HepG2 (cell line): Measurements from ENCODE around the gene PATL2. TPM values are rescaled to one million over a fixed set of nuclear protein-coding genes. Genes with fewer than 3 reads are reported as not detected.

Experiments
- AFF4 ChIP-seq: sonication (generic); formaldehyde crosslinking; IDR thresholded peaks from 2 replicates; pipeline ENCODE4 v1.4.0; 2020; ENCODE audit warnings: missing genetic modification reagents
- FOXK1 ChIP-seq: sonication (generic); formaldehyde crosslinking; IDR thresholded peaks from 2 replicates; pipeline ENCODE4 v1.4.0; 2020; ENCODE audit warnings: low read depth, missing genetic modification reagents, borderline replicate concordance
- HMGA1 ChIP-seq: sonication (generic); formaldehyde crosslinking; conservative IDR thresholded peaks from 2 replicates; pipeline ENCODE4 v1.4.0; 2020; ENCODE audit warnings: missing genetic modification reagents
- HOXA7 ChIP-seq: sonication (generic); formaldehyde crosslinking; IDR thresholded peaks from 2 replicates; pipeline ENCODE4 v1.8.1; 2022; ENCODE audit warnings: mild to moderate bottlenecking, missing genetic modification reagents, moderate library complexity
- MAFF ChIP-seq: IDR thresholded peaks from 2 replicates; pipeline ENCODE4 v1.6.1; 2011; ENCODE audit warnings: low read depth, low read length, improper control_type of control experiment
- MAFK ChIP-seq, 2 experiments: IDR thresholded peaks in 1 of 2; conservative IDR thresholded peaks in 1 of 2; 2 replicates each; pipeline ENCODE4 v1.6.1; 2011; ENCODE audit warnings: improper control_type of control experiment in 2 of 2, low read length in 2 of 2
- MAX ChIP-seq: IDR thresholded peaks from 2 replicates; pipeline ENCODE4 v1.6.1; 2012; ENCODE audit warnings: inconsistent platforms
- MED13 ChIP-seq: sonication (generic); formaldehyde crosslinking; IDR thresholded peaks from 2 replicates; pipeline ENCODE4 v1.5.0; 2020; ENCODE audit warnings: missing genetic modification reagents
- POLR2AphosphoS2 ChIP-seq: IDR thresholded peaks from 2 replicates; pipeline ENCODE4 v1.6.1; 2011; ENCODE audit warnings: low read depth, low read length, improper control_type of control experiment
- PTBP1 ChIP-seq: fragments of 200-400 bp; formaldehyde crosslinking; IDR thresholded peaks from 2 replicates; pipeline ENCODE4 v1.6.1; 2018; ENCODE audit warnings: low read length, low read depth; ENCODE audit not compliant: poor library complexity, severe bottlenecking
- TBX2 ChIP-seq: sonication (generic); formaldehyde crosslinking; IDR thresholded peaks from 2 replicates; pipeline ENCODE4 v1.5.0; 2020; ENCODE audit warnings: missing genetic modification reagents, mild to moderate bottlenecking, borderline replicate concordance
- TEF ChIP-seq: sonication (generic); formaldehyde crosslinking; IDR thresholded peaks from 2 replicates; pipeline ENCODE4 v1.5.0; 2020; ENCODE audit warnings: missing genetic modification reagents
- TGIF2 ChIP-seq: IDR thresholded peaks from 2 replicates; pipeline ENCODE4 v1.6.1; 2016; ENCODE audit warnings: control low read depth, missing compliant biosample characterization
- THRA ChIP-seq: sonication (generic); formaldehyde crosslinking; IDR thresholded peaks from 2 replicates; pipeline ENCODE4 v1.4.0; 2020; ENCODE audit warnings: missing genetic modification reagents, borderline replicate concordance
- ZBTB7B ChIP-seq: sonication (generic); formaldehyde crosslinking; IDR thresholded peaks from 2 replicates; pipeline ENCODE4 v1.4.0; 2020; ENCODE audit warnings: missing genetic modification reagents
- ZFP37 ChIP-seq: sonication (generic); formaldehyde crosslinking; IDR thresholded peaks from 2 replicates; pipeline ENCODE4 v1.4.0; 2020; ENCODE audit warnings: missing genetic modification reagents, borderline replicate concordance
- ZNF558 ChIP-seq: sonication (generic); formaldehyde crosslinking; IDR thresholded peaks from 2 replicates; pipeline ENCODE4 v1.9.0; 2022; ENCODE audit warnings: mild to moderate bottlenecking, missing genetic modification reagents, borderline replicate concordance
- ZNF766 ChIP-seq: sonication (generic); formaldehyde crosslinking; IDR thresholded peaks from 2 replicates; pipeline ENCODE4 v1.5.0; 2020; ENCODE audit warnings: missing genetic modification reagents, borderline replicate concordance
- polyA plus RNA-seq, 8 experiments: library from polyadenylated mRNA; depleted of rRNA in 3 of 8; stranded (reverse) in 7 of 8; unstranded in 1 of 8; fragments of >200 nt; fragmentation: Illumina TruSeq in 4 of 8; extraction: Trizol in 4 of 8; gene quantifications; 2 replicates each; pipeline versions ENCODE4 v1.2.1 to v1.2.3, GENCODE V29; 2011 to 2016; ENCODE audit warnings: low read depth in 4 of 8, missing spikeins in 1 of 8, mixed read lengths in 1 of 8; ENCODE audit not compliant: insufficient read depth in 1 of 8
- total RNA-seq, 5 experiments: library from RNA; depleted of rRNA; stranded (reverse); fragments of >200 nt; fragmentation: Illumina TruSeq; extraction: Trizol; gene quantifications; 2 replicates each; pipeline ENCODE4 v1.2.3, GENCODE V29; 2016; ENCODE audit warnings: low read depth in 1 of 5
- TF ChIP-seq, protein P1 (sequence below): IDR thresholded peaks from 2 replicates; pipeline ENCODE4 v1.6.1; 2016; ENCODE audit warnings: missing biosample characterization, missing genetic modification reagents, low read depth
- TF ChIP-seq, protein P2 (sequence below): sonication (generic); formaldehyde crosslinking; IDR thresholded peaks from 2 replicates; pipeline ENCODE4 v1.4.0; 2020; ENCODE audit warnings: missing genetic modification reagents, low read depth, mild to moderate bottlenecking, borderline replicate concordance

Gene PATL2
- total and polyA plus RNA-seq, 2 of the 13 experiments (the other 11 are each of a cell fraction or from before 2014, with no cell fraction given) = 0.15 to 0.53 TPM

DNA sequence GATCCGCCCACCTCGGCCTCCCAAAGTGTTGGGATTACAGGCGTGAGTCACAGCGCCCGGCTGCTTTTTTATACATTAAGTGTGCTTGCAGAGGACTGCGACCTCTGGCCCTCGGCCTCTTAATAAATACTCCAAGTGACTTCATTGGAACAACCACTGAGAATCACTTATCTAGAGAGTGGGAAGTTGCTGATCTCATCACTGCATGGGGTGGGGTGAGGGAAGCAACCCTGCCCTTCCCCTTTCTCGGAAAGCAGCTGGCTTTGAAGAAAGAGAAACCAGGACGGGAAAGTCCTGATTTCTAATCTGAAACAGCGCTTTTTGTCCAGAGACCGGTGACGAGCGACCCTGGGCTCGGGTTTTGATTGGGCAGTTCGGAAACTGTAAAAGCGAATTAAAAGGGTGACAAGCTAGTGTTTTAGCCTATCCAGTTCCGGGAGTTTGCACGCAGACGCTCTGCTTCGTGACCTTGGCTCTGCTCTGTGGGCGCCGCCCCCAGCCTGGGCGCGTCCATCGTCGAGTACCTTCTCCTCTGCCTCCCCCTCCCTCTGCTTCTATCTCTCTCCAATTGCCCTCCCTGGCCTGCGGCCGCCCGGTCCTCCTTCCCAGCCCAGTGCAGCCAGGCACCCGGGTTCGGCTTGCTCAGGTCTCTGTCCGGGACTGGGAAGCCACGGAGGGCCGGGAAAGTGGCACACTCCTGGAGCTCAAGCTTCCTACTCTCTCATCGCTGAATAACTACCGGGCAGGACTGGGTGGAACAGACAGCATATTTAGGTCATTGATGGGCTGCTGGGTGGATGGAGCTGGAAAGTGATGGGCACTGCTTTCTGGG is 17.7 kb upstream of the PATL2 start (continued):
- TF ChIP-seq AFF4 (CRISPR knock-in tag) (no peak), TGIF2 (CRISPR knock-in tag) (no peak; the same call in 1 of the 2 replicates), HOXA7 (CRISPR knock-in tag) (no peak), ZNF766 (CRISPR knock-in tag) (0 out of 2 replicates have a peak, but pooled peaks have one; percentile 16), MAX (peak; percentile 38; the same call in 1 of the 2 replicates), TEF (CRISPR knock-in tag) (no peak), FOXK1 (CRISPR knock-in tag) (peak; percentile 34; the same call in 1 of the 2 replicates), MAFK (conservative IDR thresholded peaks at IDR 0.05 in 1 of 2, IDR thresholded peaks at IDR 0.05 in 1 of 2; ENCODE audit: low read length in 2 of 2) (peak; percentile 54 to 72), PTBP1 (no peak), THRA (CRISPR knock-in tag) (peak; percentile 38; the same call in 1 of the 2 replicates), HMGA1 (CRISPR knock-in tag) (no peak), MED13 (CRISPR knock-in tag) (no peak), ZBTB7B (CRISPR knock-in tag) (peak; percentile 44; the same call in 1 of the 2 replicates), ZNF558 (no peak), TBX2 (CRISPR knock-in tag) (peak; percentile 60), MAFF (peak; percentile 70), ZFP37 (CRISPR knock-in tag) (no peak), POLR2AphosphoS2 (no peak)
- TF ChIP-seq, protein P1, sequence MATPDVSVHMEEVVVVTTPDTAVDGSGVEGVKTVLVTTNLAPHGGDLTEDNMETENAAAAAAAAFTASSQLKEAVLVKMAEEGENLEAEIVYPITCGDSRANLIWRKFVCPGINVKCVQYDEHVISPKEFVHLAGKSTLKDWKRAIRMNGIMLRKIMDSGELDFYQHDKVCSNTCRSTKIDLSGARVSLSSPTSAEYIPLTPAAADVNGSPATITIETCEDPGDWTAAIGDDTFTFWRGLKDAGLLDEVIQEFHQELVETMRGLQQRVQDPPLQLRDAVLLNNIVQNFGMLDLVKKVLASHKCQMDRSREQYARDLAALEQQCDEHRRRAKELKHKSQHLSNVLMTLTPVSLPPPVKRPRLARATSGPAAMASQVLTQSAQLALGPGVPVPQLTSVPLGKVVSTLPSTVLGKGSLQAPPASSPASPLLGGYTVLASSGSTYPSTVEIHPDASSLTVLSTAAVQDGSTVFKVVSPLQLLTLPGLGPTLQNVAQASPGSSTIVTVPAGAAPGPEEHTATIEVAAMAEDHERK = no peak
- TF ChIP-seq, protein P2, sequence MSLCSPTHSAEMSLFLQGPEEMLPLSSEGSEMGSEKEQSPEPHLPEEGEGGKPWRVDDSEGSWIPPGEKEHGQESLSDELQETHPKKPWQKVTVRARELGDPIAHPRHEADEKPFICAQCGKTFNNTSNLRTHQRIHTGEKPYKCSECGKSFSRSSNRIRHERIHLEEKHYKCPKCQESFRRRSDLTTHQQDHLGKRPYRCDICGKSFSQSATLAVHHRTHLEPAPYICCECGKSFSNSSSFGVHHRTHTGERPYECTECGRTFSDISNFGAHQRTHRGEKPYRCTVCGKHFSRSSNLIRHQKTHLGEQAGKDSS (CRISPR knock-in tag) = 0 out of 2 replicates have a peak, but pooled peaks have one; percentile 45
